OCI-LY7 (cell line): ENCODE results near the gene CACNA2D2. TPM values are rescaled to one million over a fixed set of nuclear protein-coding genes. Genes with fewer than 3 reads are reported as not detected.

Experiments
- BruUV-seq: library from RNA; stranded (reverse); fragments of 400-500 nt; replicated peaks from 2 replicates; lab custom pipeline; 2021; lab: Mats Ljungman, UMichigan
- CTCF ChIA-PET: fragments of 300-600 bp; sonication (Branson Sonifier 250); formaldehyde crosslinking; loops from one replicate; lab custom pipeline; 2022; ENCODE audit warnings: antibody characterized with exemption; ENCODE audit not compliant: unreplicated experiment; lab: Charles Lee
- POLR2A ChIA-PET: fragments of 300-600 bp; sonication (Branson Sonifier 250); formaldehyde crosslinking; loops from one replicate; lab custom pipeline; 2022; ENCODE audit warnings: antibody characterized with exemption; lab: Charles Lee
- DNase-seq: peaks from one replicate; pipeline ENCODE4 v3.0.0-alpha.2; 2015; ENCODE audit warnings: low spot score
- H2AFZ ChIP-seq: fragments of 200-600 bp; sonication (generic), shearing (Covaris generic); 2 replicates; pipeline ENCODE4 v1.6.1; 2014; ENCODE audit warnings: mild to moderate bottlenecking, antibody characterized with exemption, low read length, moderate library complexity
- H3K27ac ChIP-seq: fragments of 200-600 bp; sonication (generic); 2 replicates; pipeline ENCODE4 v1.5.1; 2014; ENCODE audit warnings: mixed run types, low read depth, mild to moderate bottlenecking, moderate library complexity, low read length, inconsistent platforms; ENCODE audit not compliant: poor library complexity, severe bottlenecking
- H3K36me3 ChIP-seq: fragments of 200-600 bp; sonication (generic); 2 replicates; pipeline ENCODE4 v1.6.1; 2014; ENCODE audit warnings: mild to moderate bottlenecking, antibody characterized with exemption, low read length, moderate library complexity, mixed read lengths; ENCODE audit not compliant: insufficient read depth
- H3K4me1 ChIP-seq: fragments of 200-600 bp; sonication (generic); 2 replicates; pipeline ENCODE4 v1.5.1; 2014; ENCODE audit warnings: mild to moderate bottlenecking, low read length; ENCODE audit not compliant: insufficient read depth, poor library complexity, severe bottlenecking
- H3K4me2 ChIP-seq: fragments of 200-600 bp; sonication (generic); 2 replicates; pipeline ENCODE4 v1.6.1; 2014; ENCODE audit warnings: mild to moderate bottlenecking, low read length
- H3K4me3 ChIP-seq: fragments of 200-600 bp; sonication (generic); 2 replicates; pipeline ENCODE4 v1.5.1; 2014; ENCODE audit warnings: mild to moderate bottlenecking, low read depth, low read length; ENCODE audit not compliant: poor library complexity, severe bottlenecking
- H3K79me2 ChIP-seq: fragments of 200-600 bp; sonication (generic); 2 replicates; pipeline ENCODE4 v1.6.1; 2016; ENCODE audit warnings: low read depth, mild to moderate bottlenecking, low read length, moderate library complexity, mixed read lengths; ENCODE audit not compliant: insufficient read depth
- H3K9me2 ChIP-seq: fragments of 200-600 bp; sonication (generic); 2 replicates; pipeline ENCODE4 v1.6.1; 2016; ENCODE audit warnings: mild to moderate bottlenecking, low read length, mixed read lengths; ENCODE audit not compliant: insufficient read depth
- H3K9me3 ChIP-seq: fragments of 200-600 bp; sonication (generic); 2 replicates; pipeline ENCODE4 v1.6.1; 2014; ENCODE audit warnings: mild to moderate bottlenecking, mixed run types, low read length, mixed read lengths
- H4K20me1 ChIP-seq: fragments of 200-600 bp; sonication (generic); 2 replicates; pipeline ENCODE4 v1.6.1; 2014; ENCODE audit warnings: mild to moderate bottlenecking, antibody characterized with exemption, low read length, moderate library complexity, mixed read lengths; ENCODE audit not compliant: insufficient read depth
- CTCF ChIP-seq: fragments of 200-600 bp; sonication (generic); conservative IDR thresholded peaks from 2 replicates; pipeline ENCODE4 v1.5.1; 2014; ENCODE audit warnings: mild to moderate bottlenecking, antibody characterized with exemption, low read length, moderate library complexity, mixed read lengths
- EZH2phosphoT487 ChIP-seq: fragments of 200-600 bp; sonication (generic); IDR thresholded peaks from 2 replicates; pipeline ENCODE4 v1.6.1; 2018; ENCODE audit warnings: low read depth, borderline replicate concordance, mild to moderate bottlenecking, mixed run types, antibody characterized with exemption, low read length, moderate library complexity, mixed read lengths
- intact Hi-C: fragments of 100-400 bp; cut with micrococcal nuclease; formaldehyde crosslinking; loops from one replicate; pipeline ENCODE4 v1.10.0; 2022; ENCODE audit not compliant: unreplicated experiment
- total RNA-seq, 2 experiments: library from RNA; depleted of rRNA in 1 of 2; stranded (reverse); fragments of >200 nt in 1 of 2; shearing (Covaris generic) in 1 of 2; gene quantifications; 2 replicates each; pipeline ENCODE4 v1.2.3, GENCODE V29; 2014 to 2022

Gene CACNA2D2
- total RNA-seq, 2 experiments from 2014 or later = 0.09 to 0.21 TPM

DNA sequence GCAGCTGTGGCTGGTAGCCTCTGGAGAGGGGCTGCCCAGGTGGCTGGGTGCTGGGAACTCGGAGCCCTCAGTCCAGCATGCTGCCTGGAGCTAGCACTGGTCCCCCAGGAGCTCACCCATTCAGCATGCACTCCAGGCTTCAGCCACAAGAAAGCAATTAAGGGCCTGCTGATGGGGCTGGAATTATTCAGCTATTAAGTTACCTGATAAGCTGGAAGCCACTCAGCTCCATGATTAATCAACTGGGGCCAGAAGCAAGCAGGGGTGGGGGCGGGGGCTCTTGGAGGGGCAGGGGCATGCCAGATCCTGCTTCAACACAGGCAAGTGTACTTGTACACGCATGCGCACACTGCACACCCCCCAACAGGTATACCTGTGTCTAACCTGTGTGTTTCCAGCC is 122.1 kb downstream of the CACNA2D2 start:
- Histone ChIP-seq H3K4me1 (no peaks in the 10 kb centered on the region), H3K36me3 (no peaks in the 10 kb centered on the region), H4K20me1 (no peaks in the 10 kb centered on the region), H3K79me2 (no peaks in the 10 kb centered on the region), H3K4me2 (no peak overlapping the region), H3K4me3 (no peak overlapping the region), H3K9me3 (no peaks in the 10 kb centered on the region), H3K9me2 (no peaks in the 10 kb centered on the region), H2AFZ (no peak overlapping the region), H3K27ac (no peak overlapping the region)
- DNase-seq = no peak
- BruUV-seq = no TSS peak
- POLR2A ChIA-PET = interaction anchor here (0.6 kb wide), 1 partner anchor 213 kb away, joined by 3 read pairs; no protein-coding TSS in a partner anchor
- intact Hi-C loops = no loop called here
- TF ChIP-seq EZH2phosphoT487 (no peak), CTCF (no peak)
- CTCF ChIA-PET = no interaction called here

- Histone ChIP-seq H3K4me3 (no peak overlapping the region), H3K9me2 (no peaks in the 10 kb centered on the region), H3K4me2 (no peak overlapping the region), H4K20me1 (no peaks in the 10 kb centered on the region), H3K79me2 (no peaks in the 10 kb centered on the region), H2AFZ (no peak overlapping the region), H3K4me1 (no peaks in the 10 kb centered on the region), H3K36me3 (no peaks in the 10 kb centered on the region), H3K9me3 (no peaks in the 10 kb centered on the region), H3K27ac (no peak overlapping the region)
- ChIA-PET POLR2A (interaction anchor here (0.6 kb wide), 2 partner anchors 126 to 214 kb away, joined by 3 read pairs; no protein-coding TSS in a partner anchor), CTCF (no interaction called here)
- no peak for DNase-seq
- intact Hi-C loops = no loop called here
- BruUV-seq = no TSS peak
- no peak for TF ChIP-seq EZH2phosphoT487
- TF ChIP-seq CTCF = no peak
Observed at GRCh38 chr3:50380405-50381085, 122.9 kb downstream of the CACNA2D2 start.

DNA sequence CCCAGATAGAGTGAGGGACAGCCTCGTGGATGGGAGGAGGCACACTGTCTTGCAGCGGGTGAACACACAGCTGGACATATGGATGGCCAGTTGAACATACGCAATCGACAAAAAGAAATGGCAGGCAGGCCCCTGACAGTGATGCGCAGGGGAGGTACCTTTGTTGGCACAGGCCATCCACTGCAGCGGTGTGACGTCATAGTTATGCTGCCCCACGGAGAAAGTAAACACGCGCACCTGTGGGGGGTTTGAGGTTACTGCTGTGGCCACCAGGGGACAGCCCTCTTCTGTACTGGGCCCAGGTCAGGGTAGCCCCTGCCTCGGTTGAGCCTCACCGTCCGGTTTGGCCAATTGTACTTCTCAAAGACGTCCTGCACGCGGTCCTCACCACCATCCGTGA is 124.7 kb downstream of the CACNA2D2 start:
- POLR2A ChIA-PET = no interaction called here
- H3K9me3 ChIP-seq = no peaks in the 10 kb centered on the region
- BruUV-seq = no TSS peak
- TF ChIP-seq EZH2phosphoT487 = no peak
- no peak for TF ChIP-seq CTCF
- H3K4me3 ChIP-seq = no peak overlapping the region
- no peak overlapping the region for H2AFZ ChIP-seq
- CTCF ChIA-PET = no interaction called here
- no peak overlapping the region for H3K4me2 ChIP-seq
- no peaks in the 10 kb centered on the region for H3K4me1 ChIP-seq
- H3K9me2 ChIP-seq = no peaks in the 10 kb centered on the region
- H3K27ac ChIP-seq = no peak overlapping the region
- intact Hi-C loops = no loop called here
- no peaks in the 10 kb centered on the region for H4K20me1 ChIP-seq
- no peaks in the 10 kb centered on the region for H3K36me3 ChIP-seq
- no peak for DNase-seq
- no peaks in the 10 kb centered on the region for H3K79me2 ChIP-seq
